ENCODE results near the gene ANKRD18A.
A peak's percentile ranks its signal among the peaks of the same experiment; 100 is the strongest.

Gene ANKRD18A

DNA sequence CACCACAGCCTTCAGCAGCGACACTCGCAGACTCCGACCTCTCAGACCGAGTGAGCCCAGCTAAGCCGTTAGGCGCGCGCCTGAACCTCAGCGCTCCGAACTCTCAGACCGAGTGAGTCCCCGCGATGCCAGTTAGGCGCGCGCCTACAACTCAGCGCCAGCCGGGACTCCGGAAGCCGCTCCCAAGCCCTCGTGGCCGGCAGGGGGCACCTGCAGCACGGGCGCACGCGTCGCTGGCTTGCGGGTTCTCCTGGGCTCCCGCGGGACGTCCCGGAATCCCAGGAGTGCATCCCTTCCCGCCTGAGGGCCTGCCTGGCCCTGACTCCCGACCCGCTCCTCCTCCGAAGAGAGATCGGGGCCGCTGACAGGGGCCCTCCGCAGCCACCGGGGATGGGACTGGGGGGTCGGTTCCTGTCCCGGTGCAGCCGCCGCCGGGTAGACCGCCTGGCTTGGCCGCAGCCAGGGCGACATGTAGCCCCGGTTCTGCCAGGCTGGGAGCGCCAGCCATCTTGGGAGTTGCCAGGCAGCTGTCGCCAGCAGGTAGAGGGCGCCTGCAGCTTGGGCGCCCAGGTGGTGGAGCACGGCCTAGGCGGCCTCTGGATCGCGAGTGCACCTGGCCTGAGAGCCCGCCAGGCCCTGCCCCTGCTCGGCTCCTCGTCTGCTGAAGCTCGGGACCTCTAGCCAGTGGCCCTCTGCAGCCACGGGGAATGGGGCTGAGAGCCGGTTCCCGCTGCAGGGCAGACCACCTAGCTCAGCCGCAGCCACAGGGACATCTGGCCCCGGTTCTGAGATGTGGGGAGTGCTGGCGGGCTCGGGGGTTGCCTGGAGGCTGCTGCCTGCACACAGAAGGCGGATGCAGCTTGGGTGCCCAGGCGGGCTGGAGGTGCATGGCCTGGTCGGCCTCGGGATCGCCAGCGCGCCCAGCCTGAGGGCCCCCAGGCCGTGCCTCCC is at the start of gene ANKRD18A:
ANKRD18A (minus strand) TSS at position 114 of the 951 bp plus-strand sequence. CDS start 311 bp downstream, outside the sequence.
- peak; percentile 88 for DNase-seq

DNA sequence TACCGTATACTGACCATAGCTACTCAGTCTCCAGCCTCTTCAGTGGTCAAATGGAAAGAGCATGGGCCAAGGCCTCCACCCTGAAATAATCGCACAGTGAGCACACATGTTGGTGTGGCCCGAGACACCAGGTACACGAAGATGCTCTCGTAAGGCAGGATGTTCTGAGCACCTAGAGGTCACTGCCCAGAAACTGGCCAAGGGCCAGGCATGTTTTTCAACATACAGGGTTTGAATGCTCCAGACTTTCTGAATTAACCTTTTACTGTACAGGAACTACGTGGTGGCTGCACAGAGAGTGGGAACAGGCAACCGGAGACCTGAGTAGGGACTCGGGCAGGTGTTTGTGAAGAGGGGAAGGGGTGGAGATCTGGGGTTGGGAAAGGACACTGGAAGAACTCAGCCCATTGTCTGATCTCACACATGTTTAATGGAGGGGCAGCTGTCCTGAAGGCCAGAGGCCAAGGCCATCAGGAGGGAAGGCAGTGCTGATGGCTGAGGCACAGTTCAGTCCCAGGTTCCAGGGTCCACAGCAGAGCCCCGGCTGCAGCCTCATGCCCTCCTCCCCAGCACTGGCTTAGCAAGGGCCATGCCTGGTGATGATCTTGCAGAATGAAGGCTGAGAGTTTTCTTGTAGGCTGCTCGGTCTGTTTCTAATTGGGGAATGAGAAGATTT is 48.5 kb upstream of the ANKRD18A start:
- DNase-seq = no peak

DNA sequence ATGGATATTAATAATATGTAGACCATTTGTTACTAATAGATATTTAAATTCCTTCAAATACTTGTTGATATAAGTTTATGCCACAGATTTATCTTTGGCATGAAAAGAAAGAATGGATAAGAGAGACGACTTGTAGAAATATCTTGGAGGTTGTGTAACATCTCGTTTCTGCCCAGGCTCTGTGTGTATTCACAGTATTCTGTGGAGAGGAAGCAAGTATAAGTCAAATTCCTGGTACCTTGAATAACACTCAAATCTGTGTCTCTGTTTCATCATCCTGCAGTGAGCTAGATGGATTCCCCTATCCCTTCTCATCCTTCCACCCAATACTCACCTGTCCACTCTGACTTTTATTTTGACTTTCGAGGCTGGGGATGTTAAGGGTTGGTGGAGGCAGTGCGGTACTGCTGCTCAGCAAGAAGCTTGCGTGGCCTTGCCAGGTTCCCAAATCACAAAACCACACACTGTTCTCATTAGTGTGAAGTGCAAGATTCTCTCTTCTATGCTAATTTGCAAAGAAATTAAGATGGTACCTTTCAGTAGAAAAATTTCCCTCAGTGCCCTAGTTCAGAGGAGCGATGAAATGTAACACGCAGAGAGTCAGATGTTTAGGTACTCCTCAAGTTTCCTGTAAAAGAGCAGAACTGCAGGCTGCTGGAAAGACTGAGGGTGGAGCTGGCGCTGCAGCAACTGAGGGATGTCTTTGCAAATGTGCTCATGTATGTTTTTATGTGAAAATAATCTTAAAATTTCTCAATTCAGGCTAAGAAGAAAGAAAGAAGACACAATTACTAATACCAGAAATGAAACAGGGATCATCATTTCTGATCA is 42.6 kb upstream of the ANKRD18A start:
- no peak for DNase-seq

DNA sequence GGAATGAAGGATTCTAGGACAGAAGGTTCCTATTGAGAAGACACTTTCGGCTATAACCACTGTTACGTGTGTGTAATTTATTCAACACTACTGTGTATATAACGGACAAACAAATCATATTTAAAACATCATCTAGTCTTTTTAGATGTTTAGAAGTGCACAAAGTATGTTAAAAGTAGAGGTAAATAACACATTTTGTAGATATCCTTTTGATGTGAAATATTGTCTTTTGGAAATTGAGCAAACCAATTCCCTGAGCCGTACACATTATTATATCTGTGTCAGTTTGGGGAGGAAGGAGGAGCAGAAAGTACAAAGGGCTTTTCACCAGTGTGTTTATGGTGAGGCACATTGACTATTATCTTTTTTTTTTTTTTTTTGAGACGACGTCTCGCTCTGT is 39.1 kb upstream of the ANKRD18A start:
- no peak for DNase-seq

- DNase-seq = no peak
These were observed 36.5 kb upstream of the ANKRD18A start for GRCh38 chr9:38656896-38657295.

GRCh38 chr9:38652486-38652885 is 32.1 kb upstream of the ANKRD18A start:
- DNase-seq = no peak

DNA sequence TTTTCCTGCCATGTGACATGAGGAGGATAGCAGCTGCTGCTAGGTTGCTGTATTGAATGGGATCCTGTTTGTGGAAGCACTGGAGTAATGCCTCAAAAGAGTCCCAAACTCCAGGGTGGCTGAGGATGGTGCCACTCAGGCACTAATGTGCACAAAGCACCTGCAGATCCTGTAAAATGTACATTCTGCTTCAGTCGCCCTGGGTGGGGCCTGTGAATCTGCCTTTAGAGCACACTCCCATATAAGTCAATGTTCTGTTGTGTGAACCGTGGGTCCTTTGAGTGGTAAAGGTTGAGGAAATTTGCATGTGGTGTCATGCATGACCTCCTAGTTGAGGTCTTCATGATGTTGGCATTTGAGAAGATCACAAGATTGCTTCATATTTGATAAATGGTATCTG is 31.6 kb upstream of the ANKRD18A start:
- no peak for DNase-seq

GRCh38 chr9:38651400-38652042 is 31.1 kb upstream of the ANKRD18A start:
- DNase-seq = no peak

DNA sequence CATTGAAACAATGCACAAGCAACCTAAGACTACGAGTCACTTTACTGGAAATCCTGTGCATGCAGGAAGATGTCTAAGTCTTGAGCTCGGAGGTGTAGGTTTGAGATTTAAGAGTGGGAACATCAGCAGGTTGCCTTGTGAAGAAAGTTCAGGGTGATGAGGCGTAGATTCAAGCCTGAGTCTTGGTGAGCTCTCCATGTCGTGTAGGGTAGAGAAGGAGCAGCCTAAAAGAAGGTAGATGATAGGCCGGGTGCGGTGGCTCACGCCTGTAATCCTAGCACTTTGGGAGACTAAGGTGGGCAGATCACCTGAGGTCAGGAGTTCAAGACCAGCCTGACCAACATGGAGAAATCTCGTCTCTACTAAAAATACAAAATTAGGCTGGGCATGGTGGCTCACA is 30.2 kb upstream of the ANKRD18A start:
- DNase-seq = no peak

DNA sequence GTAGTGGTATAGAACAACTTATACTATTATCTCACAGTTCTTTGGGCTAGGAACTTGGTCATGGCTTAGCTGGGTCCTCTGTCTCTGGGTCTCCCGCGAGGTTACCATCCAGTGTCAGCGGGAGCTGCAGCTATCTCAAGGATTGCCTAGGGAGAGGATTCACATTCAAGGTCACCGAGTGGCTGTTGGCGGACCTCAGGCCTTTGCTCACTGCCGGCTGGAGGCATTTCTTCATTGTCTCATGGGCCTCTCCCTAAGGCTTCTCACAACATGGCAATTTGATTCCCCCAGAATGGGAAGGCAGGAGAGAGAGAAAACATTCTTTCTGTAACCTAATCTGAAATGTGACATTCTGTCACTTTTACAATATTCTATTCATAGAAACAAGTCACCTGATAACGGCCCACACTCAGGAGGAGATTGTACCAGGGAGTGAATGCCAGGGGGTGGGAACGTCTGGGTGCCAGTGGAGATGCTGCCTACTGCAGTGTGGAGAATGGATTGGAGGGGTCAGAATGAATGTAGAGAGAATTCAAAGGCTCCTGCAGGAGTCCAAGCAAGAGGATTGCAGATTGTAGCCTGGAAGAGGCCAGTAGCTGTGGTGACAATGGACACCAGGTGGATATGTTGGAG is 29.5 kb upstream of the ANKRD18A start:
- DNase-seq = no peak

DNA sequence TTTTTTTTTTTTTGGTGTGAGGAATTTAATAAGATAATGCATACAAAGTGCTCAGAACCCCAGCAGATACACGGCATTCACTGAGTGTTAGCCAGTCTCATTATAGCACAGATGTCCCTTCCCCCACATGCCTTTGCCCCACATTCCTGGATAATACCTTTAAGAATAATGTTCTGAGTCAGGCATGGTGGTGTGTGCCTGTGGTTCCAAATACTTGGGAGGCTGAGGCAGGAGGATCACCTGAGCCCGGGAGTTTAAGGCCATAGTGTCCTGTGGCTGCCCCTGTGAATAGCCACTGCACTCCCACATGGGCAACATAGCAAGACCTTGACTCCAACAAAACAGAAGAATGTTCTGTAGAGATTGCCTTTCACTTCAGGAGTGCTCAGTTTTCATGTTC is 24.2 kb upstream of the ANKRD18A start:
- no peak for DNase-seq

GRCh38 chr9:38643815-38644173 is 23.4 kb upstream of the ANKRD18A start:
- DNase-seq = no peak

DNA sequence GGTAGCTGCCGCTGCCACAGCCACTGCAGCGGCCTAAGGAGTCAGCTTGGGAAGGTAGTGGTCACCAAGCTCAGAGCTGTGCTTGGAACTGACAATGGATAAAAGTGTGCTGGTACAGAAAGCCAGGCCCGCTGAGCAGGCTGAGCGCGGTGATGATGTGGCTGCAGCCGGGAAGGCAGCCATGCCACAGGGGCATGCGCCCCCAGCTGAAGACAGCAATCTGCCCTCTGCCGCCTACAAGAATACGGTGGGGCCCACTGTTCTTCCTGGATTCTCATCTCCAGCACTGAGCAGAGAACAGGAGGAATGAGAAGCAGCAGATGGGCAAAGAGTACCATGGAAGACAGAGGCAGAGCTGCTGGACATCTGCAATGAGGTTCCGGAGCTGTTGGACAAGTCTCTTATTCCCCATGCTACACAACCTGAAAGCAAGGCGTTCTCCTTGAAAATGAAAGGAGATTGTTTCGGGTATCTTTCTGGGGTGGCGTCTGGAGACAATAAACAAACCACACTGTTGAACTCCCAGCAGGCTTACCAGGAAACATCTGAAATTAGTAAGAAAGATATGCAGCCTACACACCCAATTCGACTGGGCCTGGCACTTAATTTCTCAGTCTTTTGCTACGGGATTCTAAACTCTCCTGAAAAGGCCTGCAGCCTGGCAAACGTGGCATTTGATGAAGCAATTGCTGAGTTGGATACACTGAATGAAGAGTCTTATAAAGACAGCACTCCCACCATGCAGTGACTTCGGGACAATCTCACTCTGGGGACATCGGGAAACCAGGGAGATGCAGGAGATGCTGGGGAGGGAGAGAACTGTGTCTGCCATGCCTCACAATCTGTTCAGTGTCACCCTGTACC is 22.8 kb upstream of the ANKRD18A start:
- DNase-seq = no peak

- DNase-seq = peak; percentile 8
These were observed 21.8 kb upstream of the ANKRD18A start for GRCh38 chr9:38641985-38642864.

DNA sequence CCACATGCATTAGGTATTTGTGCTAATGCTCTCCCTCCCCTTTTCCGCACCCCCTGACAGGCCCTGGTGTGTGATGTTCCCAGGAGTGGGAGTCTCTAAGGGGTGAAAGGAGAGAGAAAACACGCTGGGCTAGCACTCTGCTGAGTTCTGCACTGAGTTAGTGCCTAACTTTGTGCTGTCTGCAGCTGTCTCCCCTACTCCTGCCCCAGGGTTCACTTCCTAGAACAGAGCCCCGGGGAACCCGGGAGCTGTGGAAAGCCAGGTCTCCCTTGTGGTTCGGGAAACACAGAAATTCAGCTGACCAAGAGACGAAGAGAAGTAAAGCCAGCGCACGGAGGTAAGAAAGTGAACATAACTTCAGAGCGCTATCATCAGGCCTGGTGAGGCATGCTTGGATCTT is 20.7 kb upstream of the ANKRD18A start:
- no peak for DNase-seq

GRCh38 chr9:38639577-38639940 is 19.2 kb upstream of the ANKRD18A start:
- DNase-seq = no peak

GRCh38 chr9:38638881-38639576 is 18.6 kb upstream of the ANKRD18A start:
- DNase-seq = no peak

- no peak for DNase-seq
These were observed 13.9 kb upstream of the ANKRD18A start for GRCh38 chr9:38634315-38634714.

GRCh38 chr9:38629511-38629910 is 9.1 kb upstream of the ANKRD18A start:
- no peak for DNase-seq

GRCh38 chr9:38626006-38626405 is 5.6 kb upstream of the ANKRD18A start:
- DNase-seq = no peak
